Endothelial cell (in vitro differentiated cells): Measurements from ENCODE around the gene KCNIP1. TPM values are rescaled to one million over a fixed set of nuclear protein-coding genes. Genes with fewer than 3 reads are reported as not detected.

Experiments
- DNase-seq: peaks from one replicate; pipeline ENCODE4 v3.0.0; 2021; ENCODE audit warnings: low spot score
- H3K27ac Mint-ChIP-seq: one replicate; pipeline ENCODE4 v1.8.0; 2021; ENCODE audit warnings: mixed read lengths, inconsistent platforms; ENCODE audit not compliant: unreplicated experiment
- H3K27me3 Mint-ChIP-seq: one replicate; pipeline ENCODE4 v1.8.0; 2021; ENCODE audit warnings: mild to moderate bottlenecking, moderate library complexity, mixed read lengths, inconsistent platforms; ENCODE audit not compliant: unreplicated experiment
- H3K36me3 Mint-ChIP-seq: one replicate; pipeline ENCODE4 v1.8.0; 2021; ENCODE audit warnings: mild to moderate bottlenecking, low read depth, mixed read lengths, inconsistent platforms; ENCODE audit not compliant: unreplicated experiment
- H3K4me1 Mint-ChIP-seq: one replicate; pipeline ENCODE4 v1.8.0; 2021; ENCODE audit warnings: mild to moderate bottlenecking, mixed read lengths, inconsistent platforms; ENCODE audit not compliant: unreplicated experiment
- H3K4me3 Mint-ChIP-seq: one replicate; pipeline ENCODE4 v1.8.0; 2021; ENCODE audit warnings: mild to moderate bottlenecking, mixed read lengths, inconsistent platforms; ENCODE audit not compliant: unreplicated experiment
- H3K9me3 Mint-ChIP-seq: one replicate; pipeline ENCODE4 v1.8.0; 2021; ENCODE audit warnings: mixed read lengths, inconsistent platforms; ENCODE audit not compliant: unreplicated experiment
- total RNA-seq: library from RNA; stranded (reverse); fragmentation: NEBNext Ultra II Directional; extraction: Animal tissue kit (Norgen Biotek cat#: 25700); gene quantifications from one replicate; pipeline ENCODE4 v1.2.1, GENCODE V29; 2021; ENCODE audit not compliant: unreplicated experiment
- TF ChIP-seq, protein P1 (sequence below): fragments of 200-600 bp; sonication (generic); IDR thresholded peaks from one replicate; pipeline ENCODE4 v1.5.0; 2021; ENCODE audit warnings: antibody characterized with exemption; ENCODE audit not compliant: unreplicated experiment

KCNIP1 gene
- total RNA-seq, 1 donor from 2014 or later, result 6.1 TPM

DNA sequence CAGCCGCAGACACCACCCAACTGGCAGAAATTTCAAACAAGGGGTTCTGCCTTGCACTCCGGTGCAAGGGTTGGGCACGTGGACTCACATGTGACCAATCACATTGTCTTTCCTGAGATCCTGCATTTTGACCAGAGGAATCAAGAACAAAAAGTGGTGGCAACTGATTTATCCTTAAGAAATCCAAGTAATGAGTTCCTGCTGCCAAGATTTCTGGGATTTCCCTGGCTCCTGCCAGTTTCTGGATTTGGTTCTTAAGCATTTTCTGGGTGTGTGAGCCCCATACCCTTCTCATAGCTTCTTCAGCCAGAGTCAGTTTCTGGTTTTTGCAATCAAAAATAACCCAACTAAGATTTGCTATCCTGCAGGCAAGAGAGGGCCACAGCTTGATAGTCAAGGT, 17.4 kb upstream of the KCNIP1 start:
- Mint-ChIP-seq H3K27ac (no peak overlapping the region), H3K4me1 (peaks cover 11% of the 10 kb centered on the region), H3K9me3 (no peaks in the 10 kb centered on the region), H3K36me3 (no peaks in the 10 kb centered on the region), H3K27me3 (no peaks in the 10 kb centered on the region), H3K4me3 (no peak overlapping the region)
- no peak for DNase-seq
- TF ChIP-seq, protein P1, sequence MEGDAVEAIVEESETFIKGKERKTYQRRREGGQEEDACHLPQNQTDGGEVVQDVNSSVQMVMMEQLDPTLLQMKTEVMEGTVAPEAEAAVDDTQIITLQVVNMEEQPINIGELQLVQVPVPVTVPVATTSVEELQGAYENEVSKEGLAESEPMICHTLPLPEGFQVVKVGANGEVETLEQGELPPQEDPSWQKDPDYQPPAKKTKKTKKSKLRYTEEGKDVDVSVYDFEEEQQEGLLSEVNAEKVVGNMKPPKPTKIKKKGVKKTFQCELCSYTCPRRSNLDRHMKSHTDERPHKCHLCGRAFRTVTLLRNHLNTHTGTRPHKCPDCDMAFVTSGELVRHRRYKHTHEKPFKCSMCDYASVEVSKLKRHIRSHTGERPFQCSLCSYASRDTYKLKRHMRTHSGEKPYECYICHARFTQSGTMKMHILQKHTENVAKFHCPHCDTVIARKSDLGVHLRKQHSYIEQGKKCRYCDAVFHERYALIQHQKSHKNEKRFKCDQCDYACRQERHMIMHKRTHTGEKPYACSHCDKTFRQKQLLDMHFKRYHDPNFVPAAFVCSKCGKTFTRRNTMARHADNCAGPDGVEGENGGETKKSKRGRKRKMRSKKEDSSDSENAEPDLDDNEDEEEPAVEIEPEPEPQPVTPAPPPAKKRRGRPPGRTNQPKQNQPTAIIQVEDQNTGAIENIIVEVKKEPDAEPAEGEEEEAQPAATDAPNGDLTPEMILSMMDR, result no peak

DNA sequence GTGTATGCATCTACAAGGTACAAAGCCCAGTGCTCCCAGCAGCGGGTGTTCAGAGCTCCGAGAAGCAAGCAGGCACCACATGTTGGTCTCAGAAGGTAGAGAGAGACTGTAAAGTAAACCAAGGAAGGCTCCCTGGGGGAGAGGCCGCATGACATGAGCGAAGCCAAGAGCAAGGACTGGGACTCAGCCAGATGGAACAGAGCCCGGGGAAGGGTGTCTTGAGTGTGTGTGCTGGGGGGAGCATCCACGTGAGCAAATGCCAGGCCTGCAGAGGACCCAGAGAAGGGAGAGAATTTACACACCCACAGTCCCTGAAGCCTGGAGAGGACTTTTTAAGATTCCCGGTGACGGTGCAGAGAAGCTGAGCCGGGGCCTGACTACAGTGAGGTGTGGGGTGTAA, 15.2 kb upstream of the KCNIP1 start:
- Mint-ChIP-seq H3K4me3 (no peak overlapping the region), H3K9me3 (no peaks in the 10 kb centered on the region), H3K27ac (no peak overlapping the region), H3K36me3 (no peaks in the 10 kb centered on the region), H3K27me3 (peaks cover 3% of the 10 kb centered on the region), H3K4me1 (peaks cover 12% of the 10 kb centered on the region)
- DNase-seq, result no peak
- TF ChIP-seq, protein P1, result no peak

DNA sequence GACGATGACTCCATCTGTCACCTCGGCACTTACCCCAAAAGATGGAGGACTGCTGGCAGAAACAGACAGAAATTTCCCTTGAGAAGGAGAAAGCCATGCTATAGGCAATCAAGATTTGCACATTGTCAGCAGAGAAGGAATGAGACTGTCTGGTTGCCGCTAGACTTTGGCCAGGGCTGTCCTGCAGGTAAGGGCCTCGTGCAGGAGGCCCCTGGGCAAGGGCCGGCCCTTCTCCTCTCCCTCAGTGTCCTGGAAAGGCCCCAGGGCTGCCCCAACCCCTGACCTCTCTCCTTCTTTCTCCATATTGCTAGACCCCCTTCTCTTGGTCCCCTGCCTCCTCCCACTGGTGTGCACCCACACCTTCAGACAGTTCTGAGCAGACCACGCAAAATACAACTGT, 14.6 kb upstream of the KCNIP1 start:
- H3K36me3 Mint-ChIP-seq, result no peaks in the 10 kb centered on the region
- no peak overlapping the region for H3K27ac Mint-ChIP-seq
- DNase-seq, result no peak
- H3K9me3 Mint-ChIP-seq, result no peaks in the 10 kb centered on the region
- no peak overlapping the region for H3K4me3 Mint-ChIP-seq
- H3K27me3 Mint-ChIP-seq, result peaks cover 3% of the 10 kb centered on the region
- TF ChIP-seq, protein P1, result no peak
- H3K4me1 Mint-ChIP-seq, result peaks cover 12% of the 10 kb centered on the region

DNA sequence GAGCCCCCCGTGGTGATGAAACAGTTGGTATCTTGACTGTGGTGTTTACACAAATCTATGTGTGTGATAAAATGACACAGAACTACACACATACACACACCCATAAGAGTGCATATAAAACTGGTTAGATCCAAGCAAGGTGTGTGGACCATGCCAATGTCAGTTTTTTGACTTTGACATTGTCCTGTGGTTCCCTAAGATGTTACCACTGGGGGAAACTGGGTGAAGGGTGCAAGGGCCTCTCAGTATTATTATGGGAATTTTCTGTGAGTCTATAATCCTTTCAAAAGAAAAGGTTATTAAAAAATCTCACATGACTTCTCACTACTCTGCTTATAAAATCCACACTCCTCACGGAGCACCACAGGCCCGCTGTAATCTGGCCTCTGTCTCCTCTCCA, 13.4 kb upstream of the KCNIP1 start:
- H3K9me3 Mint-ChIP-seq, result no peaks in the 10 kb centered on the region
- H3K36me3 Mint-ChIP-seq, result no peaks in the 10 kb centered on the region
- no peak for DNase-seq
- TF ChIP-seq, protein P1, result no peak
- peaks cover 13% of the 10 kb centered on the region for H3K4me1 Mint-ChIP-seq
- no peak overlapping the region for H3K4me3 Mint-ChIP-seq
- H3K27ac Mint-ChIP-seq, result no peak overlapping the region
- H3K27me3 Mint-ChIP-seq, result peaks cover 3% of the 10 kb centered on the region

DNA sequence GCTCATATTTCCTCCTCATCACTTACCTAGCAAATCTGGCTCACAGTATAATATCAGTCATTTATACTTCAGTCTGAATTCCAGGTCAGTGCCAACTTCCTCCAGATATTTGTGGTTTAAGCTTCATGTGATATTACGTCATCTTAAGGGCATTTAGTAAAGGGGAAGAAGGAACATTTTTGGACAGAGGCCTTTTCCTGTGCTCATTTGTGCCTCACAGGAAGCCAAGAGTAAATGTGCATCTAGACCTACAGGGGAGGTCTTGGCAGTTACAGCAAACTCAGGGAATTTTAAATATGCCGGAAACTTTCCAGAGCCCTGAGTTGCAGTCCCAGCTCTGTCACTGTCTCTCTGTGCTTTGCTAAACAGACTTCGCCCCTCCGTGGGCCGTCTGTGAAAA, 12.3 kb upstream of the KCNIP1 start:
- Mint-ChIP-seq H3K36me3 (no peaks in the 10 kb centered on the region), H3K27ac (no peak overlapping the region), H3K4me1 (peaks cover 23% of the 10 kb centered on the region), H3K27me3 (peaks cover 3% of the 10 kb centered on the region), H3K4me3 (no peak overlapping the region), H3K9me3 (no peaks in the 10 kb centered on the region)
- DNase-seq, result no peak
- TF ChIP-seq, protein P1, result no peak
